ENCODE data around the gene LIN7A. TPM values are rescaled to one million over a fixed set of nuclear protein-coding genes. Genes with fewer than 3 reads are reported as not detected.
"Not testable (repeated sequence)": the region's sequence is repeated elsewhere in the genome, so short reads cannot be mapped to it uniquely, and the experiment has no call there.

Gene LIN7A
- total RNA-seq, 1 donor from 2014 or later, result 13.7 TPM

DNA sequence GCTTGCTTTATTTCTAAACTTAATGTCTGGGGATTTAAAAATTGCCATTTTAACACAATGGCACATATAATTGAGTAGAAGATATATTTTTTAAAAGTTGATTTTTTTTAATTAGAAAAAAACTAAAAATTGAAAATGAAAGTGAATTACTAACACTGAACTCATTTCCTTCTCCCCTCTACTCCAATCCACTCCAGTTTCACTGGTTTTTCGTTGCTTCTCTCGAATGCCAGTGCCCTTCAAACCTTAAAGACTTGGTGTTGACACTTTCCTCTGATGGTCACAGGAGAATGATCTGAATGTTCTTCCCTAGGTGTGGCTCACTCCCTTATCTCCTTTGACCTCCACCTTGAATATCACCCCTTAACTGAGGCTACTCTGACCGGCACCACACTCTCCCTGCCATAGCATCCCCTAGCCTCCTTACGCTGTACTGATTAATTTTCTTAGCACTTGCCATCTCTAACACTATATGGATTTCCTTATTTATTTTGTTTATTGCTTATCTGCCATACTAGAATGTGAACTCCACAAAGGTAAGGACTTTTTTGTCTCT is 107.1 kb downstream of the LIN7A start:
- intact Hi-C loops (cut with DNase I), result no loop called here
- ATAC-seq (peak; percentile 51), DNase-seq (ENCODE audit: missing footprints) (no peak)

DNA sequence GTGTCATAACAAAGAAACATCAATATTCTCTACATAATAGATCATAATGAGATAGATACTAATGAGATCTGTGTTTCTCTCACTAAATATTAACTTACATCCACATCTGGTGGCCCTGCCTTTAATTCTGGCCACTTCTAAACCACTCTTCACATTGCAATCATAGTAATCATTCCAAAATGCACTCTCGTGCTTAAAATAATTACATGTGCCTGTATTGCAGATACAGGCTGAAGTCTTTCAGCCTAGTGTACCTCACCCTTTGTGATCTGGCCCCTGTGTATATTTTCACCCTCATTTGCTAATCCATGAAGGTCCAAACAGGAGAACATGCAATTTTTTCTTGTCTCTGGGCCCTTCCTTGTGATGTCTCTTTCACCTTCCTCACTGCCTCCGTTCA is 108.0 kb downstream of the LIN7A start:
- intact Hi-C loops (cut with DNase I), result no loop called here
- ATAC-seq (peak; percentile 79), DNase-seq (ENCODE audit: missing footprints) (no peak)

DNA sequence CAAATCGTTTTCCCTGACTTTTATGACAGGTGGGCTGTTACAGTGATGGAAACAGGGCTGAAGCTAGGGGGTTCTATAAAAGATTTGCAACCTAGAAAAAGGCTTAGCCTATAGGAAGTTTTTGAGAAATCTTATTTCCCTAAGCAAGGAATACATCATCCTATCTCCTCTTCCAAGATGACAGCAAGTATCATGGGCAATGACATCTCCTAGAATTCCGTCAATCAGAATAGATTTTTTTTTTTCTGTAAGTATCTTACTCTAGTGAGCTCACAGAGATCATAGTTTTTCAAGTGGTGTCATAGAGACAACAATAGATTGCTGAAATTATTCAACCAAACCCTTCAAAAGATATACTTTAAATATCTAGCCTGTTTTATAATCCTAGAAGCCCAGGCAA is 112.2 kb downstream of the LIN7A start:
- ATAC-seq (no peak), DNase-seq (ENCODE audit: missing footprints) (no peak)
- intact Hi-C loops (cut with DNase I), result no loop called here

DNA sequence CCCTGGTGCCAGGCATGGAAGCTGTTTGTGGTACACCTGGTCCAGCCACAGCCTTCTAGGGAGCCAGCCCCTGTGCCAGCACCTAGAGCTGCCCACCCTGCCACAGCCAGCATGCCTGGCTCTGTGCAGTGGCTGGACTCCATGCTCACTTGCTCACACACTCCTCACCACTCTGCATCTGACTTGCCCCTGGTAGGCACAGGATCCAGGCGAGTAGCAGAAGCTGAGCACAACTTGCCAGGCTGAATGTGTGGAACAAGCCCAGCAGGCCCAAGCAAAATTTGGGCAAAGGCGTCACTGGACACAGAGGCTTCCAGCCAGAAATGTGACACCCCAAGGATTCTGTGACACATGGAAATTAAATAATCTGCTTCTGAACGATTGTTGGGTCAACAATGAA is 114.3 kb downstream of the LIN7A start:
- intact Hi-C loops (cut with DNase I), result no loop called here
- DNase-seq (ENCODE audit: missing footprints) (no peak), ATAC-seq (no peak)

DNA sequence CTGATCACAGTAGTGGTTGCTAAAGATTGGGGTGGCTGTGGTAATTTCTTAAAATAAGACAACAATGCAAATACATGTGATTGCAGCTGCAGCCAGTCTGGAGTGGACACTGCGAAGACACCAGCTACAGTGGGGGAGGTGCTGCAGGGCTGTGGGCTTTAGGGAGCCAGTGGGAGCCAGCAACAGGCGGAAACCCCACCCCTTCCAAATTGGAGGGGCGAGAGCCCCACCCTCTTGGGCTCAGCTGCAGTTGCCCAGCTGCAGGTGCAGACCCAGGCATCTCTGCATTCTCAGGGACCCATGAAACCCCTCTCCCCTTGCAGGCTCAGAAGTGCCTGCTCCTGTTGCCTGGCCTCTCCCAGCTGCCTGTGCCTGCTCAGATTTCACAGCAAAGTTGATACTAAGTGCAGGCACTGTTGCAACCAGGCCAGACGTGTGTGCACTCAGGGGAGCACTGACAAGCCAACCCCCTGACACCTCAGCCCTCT is 116.2 kb downstream of the LIN7A start:
- ATAC-seq (peak; percentile 60), DNase-seq (ENCODE audit: missing footprints) (no peak)
- intact Hi-C loops (cut with DNase I), result no loop called here

DNA sequence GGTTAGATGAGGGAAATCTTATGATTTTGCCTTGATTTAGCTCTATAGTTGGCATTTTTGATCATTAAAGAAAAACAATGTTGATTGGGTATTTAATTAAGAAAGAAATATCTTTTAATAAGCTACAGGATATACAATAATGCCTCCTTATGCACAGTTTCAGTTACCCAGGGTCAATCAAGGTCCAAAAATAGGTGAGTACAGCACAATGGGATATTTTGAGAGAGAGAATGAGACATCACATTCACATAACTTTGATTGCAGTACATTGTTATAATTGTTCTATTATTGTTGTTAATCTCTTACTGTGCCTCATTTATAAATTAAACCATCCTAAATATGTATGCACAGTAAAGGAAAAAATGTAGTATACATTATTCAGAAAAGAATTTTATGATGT is 118.9 kb downstream of the LIN7A start:
- intact Hi-C loops (cut with DNase I), result no loop called here
- ATAC-seq (no peak), DNase-seq (ENCODE audit: missing footprints) (no peak)

DNA sequence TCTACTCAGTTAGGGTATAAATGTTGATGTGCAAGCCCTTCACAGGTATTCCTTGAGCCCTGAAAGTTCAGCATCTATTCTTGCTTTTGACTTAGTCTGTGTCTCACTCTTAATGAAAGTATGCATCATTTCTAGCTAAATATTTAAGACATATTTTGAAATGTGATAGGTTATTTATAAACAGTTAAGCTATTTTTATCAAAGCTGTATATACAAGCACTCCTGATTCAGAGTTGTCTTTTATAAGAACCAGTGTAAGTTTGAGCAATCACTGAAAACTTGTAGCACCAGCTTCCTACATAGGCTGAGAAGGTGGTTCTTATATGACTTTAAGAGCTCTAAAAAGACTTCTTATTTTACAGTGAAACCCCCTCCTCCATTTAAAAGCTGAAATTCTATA is 122.4 kb downstream of the LIN7A start:
- no peak for DNase-seq (ENCODE audit: missing footprints)
- intact Hi-C loops (cut with DNase I), result no loop called here
- no peak for ATAC-seq

DNA sequence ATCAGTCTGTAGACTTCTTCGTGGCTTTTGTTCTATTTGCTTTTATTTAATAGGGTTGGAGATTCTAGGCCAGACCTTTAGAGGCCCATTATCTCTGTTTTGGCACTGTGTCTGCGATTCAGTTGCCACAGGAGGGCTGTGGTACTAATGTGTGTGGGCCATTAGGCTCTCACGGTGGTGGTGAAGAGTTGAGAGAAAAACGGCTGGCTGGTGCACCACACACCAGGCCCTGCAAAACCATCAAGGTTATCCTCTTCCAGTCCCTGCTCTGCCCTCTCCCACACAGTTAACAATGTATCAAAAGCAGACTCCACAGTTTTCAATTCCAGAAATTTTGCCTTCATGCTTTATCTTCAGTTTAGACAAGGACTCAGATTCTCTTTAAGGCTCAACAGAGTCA is 123.3 kb downstream of the LIN7A start:
- no peak for ATAC-seq
- intact Hi-C loops (cut with DNase I), result no loop called here
- no peak for DNase-seq (ENCODE audit: missing footprints)

DNA sequence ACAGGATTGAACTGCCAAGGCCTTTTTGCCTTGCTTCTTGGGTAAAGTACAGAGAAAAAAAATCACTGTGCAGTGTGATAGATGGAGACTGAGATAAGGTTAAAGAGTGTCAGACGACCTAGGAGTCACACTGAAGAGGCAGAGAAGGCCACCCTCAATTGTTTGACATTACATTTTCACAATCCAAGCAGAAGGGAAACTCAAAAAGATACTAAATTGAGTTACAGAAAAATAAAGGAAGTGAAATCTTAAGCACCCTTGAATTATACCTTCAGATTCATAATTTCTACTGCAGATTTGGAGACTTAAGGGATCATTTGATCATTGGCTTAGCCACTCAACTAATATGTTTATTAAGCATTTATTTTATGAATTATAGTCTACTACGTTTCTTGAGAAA is 123.9 kb downstream of the LIN7A start:
- intact Hi-C loops (cut with DNase I), result no loop called here
- no peak for DNase-seq (ENCODE audit: missing footprints)
- no peak for ATAC-seq

DNA sequence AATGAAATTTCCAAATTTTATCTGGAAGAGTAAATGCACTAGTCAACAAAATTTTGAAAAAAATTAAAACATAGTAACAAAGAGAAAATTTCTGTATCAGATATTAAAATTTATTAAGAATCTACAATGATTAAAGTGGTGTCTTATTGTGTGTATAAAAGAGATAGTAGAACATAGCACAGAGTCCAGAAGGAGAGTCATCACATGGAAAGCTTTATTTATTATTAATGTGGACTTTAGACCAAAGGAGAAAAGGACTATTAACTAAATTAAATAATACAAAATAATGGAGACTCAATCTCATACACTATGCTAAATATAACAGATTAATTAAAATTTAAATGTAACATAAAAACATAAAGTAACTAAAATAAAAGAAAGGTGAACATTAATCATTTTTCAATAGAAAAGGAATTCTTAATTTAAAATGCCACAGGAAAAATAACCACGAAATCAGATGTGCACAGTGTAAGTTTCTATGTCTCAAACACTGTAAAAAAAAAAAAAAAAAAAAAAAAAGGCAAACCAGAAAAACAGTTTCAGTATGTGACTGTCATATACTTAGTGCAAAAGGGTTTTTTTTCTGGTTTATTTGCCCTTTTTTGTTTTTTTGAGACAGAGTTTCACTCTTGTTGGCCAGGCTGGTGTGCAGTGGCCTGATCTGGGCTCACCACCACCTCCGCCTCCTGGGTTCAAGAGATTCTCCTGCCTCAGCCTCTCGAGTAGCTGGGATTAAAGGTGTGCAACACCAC is 125.6 kb downstream of the LIN7A start:
- DNase-seq (ENCODE audit: missing footprints) (no peak), ATAC-seq (no peak)
- intact Hi-C loops (cut with DNase I), result no loop called here

DNA sequence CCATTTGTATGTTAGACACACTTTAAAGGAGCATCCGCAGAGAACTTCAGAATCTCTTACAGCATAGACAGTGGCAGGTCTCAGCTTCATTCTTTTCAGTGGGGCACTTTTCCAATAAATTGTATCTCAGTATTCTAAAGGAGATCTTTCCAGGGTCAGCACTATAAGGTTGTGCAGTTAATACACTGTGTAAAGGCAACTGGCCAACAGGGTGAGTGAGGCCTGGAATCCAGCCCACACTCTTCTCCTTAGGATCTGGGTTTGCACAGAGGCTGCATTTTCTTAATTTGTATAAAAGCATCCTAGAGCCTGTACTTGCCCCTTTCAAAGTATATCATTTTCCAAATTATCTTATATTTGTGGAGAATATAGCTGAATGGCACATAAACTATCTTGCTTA is 126.9 kb downstream of the LIN7A start:
- no peak for ATAC-seq
- no peak for DNase-seq (ENCODE audit: missing footprints)
- intact Hi-C loops (cut with DNase I), result no loop called here

DNA sequence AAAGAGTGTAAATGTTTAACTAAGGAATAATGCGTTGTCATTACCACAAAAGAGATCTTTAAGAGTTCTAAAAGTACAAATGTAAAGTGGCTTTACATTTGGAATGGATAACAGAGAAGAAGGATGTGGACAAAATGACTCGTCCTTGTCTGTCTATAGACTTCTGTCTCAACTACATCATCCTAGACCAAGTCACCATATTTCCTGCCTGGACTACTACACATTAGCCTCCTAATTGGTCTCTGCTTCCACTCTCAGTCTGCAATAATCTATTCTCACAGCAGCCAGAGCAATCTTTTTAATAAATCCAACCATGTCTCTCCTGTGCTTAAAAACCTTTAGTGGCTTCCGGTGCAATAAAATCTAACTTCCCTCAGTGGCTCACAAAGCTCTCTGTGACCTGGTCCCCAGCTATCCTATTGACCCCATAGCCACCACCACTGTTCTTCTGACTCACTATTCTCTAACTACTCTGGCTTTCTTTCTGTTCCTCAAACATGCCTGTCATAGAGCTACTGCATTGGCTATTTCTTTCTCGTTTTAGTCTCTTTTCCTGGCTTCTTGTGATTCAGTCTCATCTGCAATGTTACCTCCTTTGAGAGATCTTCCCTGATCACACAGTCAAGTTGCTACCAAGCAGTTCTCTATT is 130.0 kb downstream of the LIN7A start:
- intact Hi-C loops (cut with DNase I), result no loop called here
- DNase-seq (ENCODE audit: missing footprints), result no peak
- no peak for ATAC-seq

DNA sequence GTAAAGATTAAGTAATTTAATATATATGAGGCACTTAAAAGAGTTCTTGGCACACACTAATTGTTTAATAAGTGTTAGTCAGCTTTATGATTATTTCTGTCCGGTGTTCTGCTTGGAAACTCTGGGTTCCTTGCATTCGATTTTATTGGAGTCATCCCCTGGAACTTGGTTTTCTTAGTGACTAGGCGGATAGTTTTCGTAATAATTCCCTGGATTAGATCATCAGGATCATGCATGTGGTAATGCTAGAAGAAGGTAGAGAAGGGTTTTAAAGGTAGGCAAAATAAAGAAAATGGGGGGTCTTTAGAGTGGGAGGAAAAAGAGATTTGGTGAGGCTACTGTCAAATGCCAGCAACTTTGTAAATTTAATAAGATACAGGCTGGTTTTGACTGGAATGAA is 132.6 kb downstream of the LIN7A start:
- DNase-seq (ENCODE audit: missing footprints), result no peak
- intact Hi-C loops (cut with DNase I), result no loop called here
- no peak for ATAC-seq

DNA sequence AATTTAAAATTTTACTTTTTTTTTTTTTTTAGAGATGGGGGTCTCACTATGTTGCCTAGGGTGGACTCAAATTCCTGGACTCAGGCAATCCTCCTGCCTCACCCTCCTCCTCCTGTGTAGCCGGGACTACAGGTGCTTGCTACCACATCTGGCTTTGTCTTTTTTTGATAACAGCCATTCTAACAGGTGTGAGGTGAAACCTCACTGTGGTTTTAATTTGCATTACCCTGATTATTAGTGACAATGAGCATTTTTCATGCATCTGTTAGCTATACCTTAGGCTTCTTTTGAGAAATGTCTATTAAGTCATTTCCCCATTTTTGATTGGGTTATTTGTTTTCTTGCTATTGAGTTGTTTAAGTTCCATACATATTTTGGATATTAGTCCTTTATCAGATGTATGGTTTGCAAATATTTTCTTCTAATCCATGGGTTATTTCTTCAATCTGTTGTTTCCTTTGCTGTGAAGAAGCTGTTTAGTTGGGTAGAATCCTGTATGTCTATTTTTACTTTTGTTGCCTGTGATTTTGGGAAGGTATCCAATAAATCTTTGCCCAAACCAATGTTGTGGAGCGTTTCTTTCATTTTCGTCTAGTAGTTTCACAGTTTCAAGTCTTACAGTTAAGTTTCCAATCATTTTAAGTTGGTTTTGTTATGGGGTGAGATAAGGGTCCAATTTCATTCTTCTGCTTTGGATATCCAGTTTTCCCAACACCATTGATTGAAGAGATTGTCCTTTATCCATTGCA is 134.9 kb downstream of the LIN7A start:
- DNase-seq (ENCODE audit: missing footprints) (no peak), ATAC-seq (no peak)
- intact Hi-C loops (cut with DNase I), result no loop called here

DNA sequence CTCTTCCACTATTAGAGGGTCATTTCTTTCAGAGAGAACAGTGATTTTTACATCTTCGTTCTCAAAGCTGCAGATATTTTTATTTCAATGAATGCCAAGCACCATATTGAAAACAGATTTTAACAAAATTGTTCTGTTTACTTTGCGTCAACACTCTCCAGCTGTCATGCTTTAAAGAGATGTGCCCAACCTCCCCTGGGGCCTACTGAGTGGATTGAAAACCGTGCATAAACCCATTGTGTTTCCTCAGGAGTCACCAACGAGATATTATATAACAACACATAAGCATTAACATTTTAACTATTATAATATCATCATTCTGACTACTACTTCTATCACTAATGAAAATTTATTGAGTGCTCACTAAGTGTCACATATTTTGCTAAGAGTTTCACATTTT is 139.5 kb downstream of the LIN7A start:
- DNase-seq (ENCODE audit: missing footprints), result no peak
- intact Hi-C loops (cut with DNase I), result no loop called here
- no peak for ATAC-seq

DNA sequence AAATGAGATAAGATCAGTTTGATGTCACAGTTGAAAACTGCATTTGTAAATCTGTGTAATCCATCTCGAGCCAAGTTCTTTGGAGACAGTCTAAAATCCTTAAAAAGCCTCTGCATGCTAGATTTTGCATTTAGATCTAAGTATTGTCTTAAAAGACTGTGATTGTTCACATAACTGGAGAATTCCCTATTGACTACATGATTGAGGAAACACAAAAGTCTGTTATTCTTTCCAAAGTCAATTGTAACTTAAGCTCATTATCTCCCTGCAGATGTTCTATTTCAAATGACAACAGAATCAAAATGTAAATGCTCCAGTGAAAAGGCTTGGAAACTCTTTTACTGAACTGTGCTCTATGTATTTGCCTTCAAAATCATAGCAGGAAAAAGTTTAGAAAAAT is 143.2 kb downstream of the LIN7A start:
- ATAC-seq (no peak), DNase-seq (ENCODE audit: missing footprints) (no peak)
- intact Hi-C loops (cut with DNase I), result no loop called here

DNA sequence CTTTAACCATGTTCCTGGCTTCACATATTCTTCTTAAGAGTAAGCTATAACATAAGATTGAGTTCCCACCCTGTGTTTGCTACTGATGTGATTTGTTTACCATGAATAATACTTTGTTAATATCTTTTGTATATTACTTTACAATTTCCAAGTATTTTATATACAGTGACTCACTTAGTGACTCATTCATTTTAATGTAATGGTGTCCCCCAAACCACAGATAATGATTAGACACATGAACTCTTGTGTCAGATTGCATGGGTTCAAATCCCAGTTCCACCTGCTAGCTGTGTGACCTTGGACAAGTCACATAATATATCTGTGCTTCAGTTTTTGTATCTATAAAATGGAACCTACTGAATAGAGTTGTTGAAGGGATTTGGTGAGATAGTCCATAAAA is 144.9 kb downstream of the LIN7A start:
- no peak for ATAC-seq
- intact Hi-C loops (cut with DNase I), result no loop called here
- no peak for DNase-seq (ENCODE audit: missing footprints)

DNA sequence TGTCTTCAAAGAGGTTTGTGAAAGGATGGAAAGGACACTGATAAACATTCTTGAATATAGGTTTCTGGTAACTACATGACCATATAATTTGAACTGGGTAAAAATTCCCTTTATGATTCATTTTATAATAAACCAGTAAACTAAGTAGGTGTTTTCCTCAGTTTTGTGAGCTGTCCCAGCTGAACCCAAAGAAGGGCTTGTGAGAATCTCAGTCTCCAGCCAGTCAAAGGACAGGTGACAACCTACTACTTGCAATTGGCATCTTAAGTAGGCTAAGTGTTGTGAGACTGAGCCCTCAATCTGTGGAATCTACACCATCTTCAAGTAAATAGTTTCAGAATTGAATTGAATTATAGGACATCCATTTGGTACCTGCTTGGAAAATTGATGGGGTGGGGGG is 145.9 kb downstream of the LIN7A start:
- no peak for DNase-seq (ENCODE audit: missing footprints)
- no peak for ATAC-seq
- intact Hi-C loops (cut with DNase I), result no loop called here

DNA sequence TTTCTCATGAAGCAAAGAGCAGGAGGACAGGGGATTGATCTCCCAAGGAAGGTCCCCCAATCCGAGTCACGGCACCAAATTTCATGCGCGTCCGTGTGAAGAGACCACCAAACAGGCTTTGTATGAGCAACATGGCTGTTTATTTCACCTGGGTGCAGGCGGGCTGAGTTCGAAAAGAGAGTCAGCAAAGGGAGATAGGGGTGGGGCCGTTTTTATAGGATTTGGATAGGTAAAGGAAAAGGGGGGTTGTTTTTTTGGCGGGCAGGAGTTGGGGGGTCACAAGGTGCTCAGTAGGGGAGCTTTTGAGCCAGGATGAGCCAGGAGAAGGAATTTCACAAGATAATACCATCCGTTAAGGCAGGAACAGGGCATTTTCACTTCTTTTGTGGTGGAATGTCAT is 149.3 kb downstream of the LIN7A start:
- DNase-seq (ENCODE audit: missing footprints); intact Hi-C loops (cut with DNase I); ATAC-seq: not testable (repeated sequence)

All from Right ventricle myocardium inferior (tissue), 1 donor.